GM23248 (cell line): ENCODE results near the gene SLC18A3.

ENCODE experiments used
- EZH2 ChIP-seq: fragments of 200-600 bp; sonication (generic); IDR thresholded peaks from 2 replicates; pipeline ENCODE4 v1.6.1; 2018; ENCODE audit warnings: antibody characterized with exemption, mild to moderate bottlenecking; ENCODE audit not compliant: insufficient read depth, poor library complexity, severe bottlenecking
- EZH2phosphoT487 ChIP-seq: fragments of 200-600 bp; sonication (generic); IDR thresholded peaks from 2 replicates; pipeline ENCODE4 v1.6.1; 2018; ENCODE audit warnings: antibody characterized with exemption, moderate library complexity, mild to moderate bottlenecking, low read depth; ENCODE audit not compliant: insufficient read depth

GRCh38 chr10:49652421-49653272 lies 42.5 kb downstream of the SLC18A3 start:
- TF ChIP-seq EZH2phosphoT487: no peak
- TF ChIP-seq EZH2: no peak
